Measurements from ENCODE around the gene KCNIP4. TPM values are rescaled to one million over a fixed set of nuclear protein-coding genes. Genes with fewer than 3 reads are reported as not detected.

The KCNIP4 gene
- total and polyA plus RNA-seq, 2 of the 4 experiments (the other 2 are of a cell fraction) = not detected

GRCh38 chr4:20984576-20984836 lies 964.1 kb downstream of the KCNIP4 start:
- Histone ChIP-seq H2BK120ac (ENCODE audit: low read depth, low read length) (no peak overlapping the region), H3K4me1 (ENCODE audit: control insufficient read depth, insufficient read depth, low read length) (no peaks in the 10 kb centered on the region), H4K8ac (ENCODE audit: low read depth in 2 of 2, low read length in 2 of 2) (no peak overlapping the region), H3K14ac (replicated peaks; ENCODE audit: low read depth, low read length) (no peak overlapping the region), H3K23ac (ENCODE audit: low read depth, low read length) (no peak overlapping the region), H3K9me1 (ENCODE audit: insufficient read depth, low read length) (no peaks in the 10 kb centered on the region), H3K9ac (ENCODE audit: low read depth, low read length) (no peak overlapping the region), H2BK5ac (ENCODE audit: low read depth, low read length, poor library complexity, severe bottlenecking) (no peak overlapping the region), H2AK9ac (replicated peaks; ENCODE audit: low read depth, low read length, poor library complexity) (no peak overlapping the region), H2BK15ac (ENCODE audit: low read depth, low read length) (no peak overlapping the region), H2AFZ (replicated peaks; ENCODE audit: low read length, poor library complexity) (no peak overlapping the region), H3K18ac (ENCODE audit: low read depth, low read length) (no peak overlapping the region), H3K27me3 (ENCODE audit: control insufficient read depth, insufficient read depth, low read length) (no peaks in the 10 kb centered on the region), H4K20me1 (ENCODE audit: insufficient read depth, low read length) (no peaks in the 10 kb centered on the region), H3K36me3 (ENCODE audit: control insufficient read depth, insufficient read depth, low read length) (no peaks in the 10 kb centered on the region), H3K4me3 (ENCODE audit: insufficient read depth, low read depth, low read length) (no peak overlapping the region), H4K5ac (ENCODE audit: low read depth, low read length) (no peak overlapping the region), H4K91ac (ENCODE audit: insufficient read depth, low read depth, low read length) (no peak overlapping the region), H3K9me3 (ENCODE audit: control insufficient read depth, insufficient read depth, low read length) (peaks cover 6% of the 10 kb centered on the region; the same call in 1 of the 2 replicates), H3K27ac (ENCODE audit: insufficient read depth, low read length) (no peak overlapping the region), H3K4me2 (ENCODE audit: low read depth, low read length) (no peak overlapping the region), H3K56ac (ENCODE audit: extremely low read depth, insufficient read depth, low read length) (no peak overlapping the region), H2BK20ac (ENCODE audit: low read depth, low read length) (no peak overlapping the region), H2AK5ac (ENCODE audit: low read depth, low read length) (no peak overlapping the region), H3K4ac (ENCODE audit: low read depth, low read length) (no peak overlapping the region), H3K79me1 (ENCODE audit: low read depth in 1 of 2, low read length in 2 of 2) (no peaks in the 10 kb centered on the region)
- in situ Hi-C loops (cut with MboI; ENCODE audit: low sequenced_read_pairs) (no loop called here), dilution Hi-C loops (cut with HindIII; ENCODE audit: low sequenced_read_pairs, unreplicated experiment) (no loop called here), intact Hi-C loops (cut with micrococcal nuclease) (no loop called here)
- no peak for ATAC-seq (ENCODE audit: low read depth)
- no TSS peak for BruUV-seq (replicated peaks)
- ChIA-PET POLR2A (ENCODE audit: unreplicated experiment) (no interaction called here), CTCF (no interaction called here)
- WGBS, 2 experiments (ENCODE audit: extremely low coverage in 2 of 2, insufficient read length in 1 of 2) = no CpG with 5 or more reads among the region's 13 CpGs
- no peak for DNase-seq
- no peak for TF ChIP-seq MXI1 (IDR thresholded peaks at IDR 0.05; ENCODE audit: borderline replicate concordance, low read depth, low read length)
